Heart left ventricle (tissue), 13 donors: ENCODE measurements around the gene SULT4A1.

Experiments
- POLR2A ChIP-seq, 2 donors: fragments of 450-650 bp; IDR thresholded peaks; one replicate each; pipeline ENCODE4 v1.6.1; 2017; ENCODE audit warnings: antibody characterized with exemption in 2 of 2, mild to moderate bottlenecking in 2 of 2, moderate library complexity in 2 of 2
- TF ChIP-seq, protein P1 (sequence below), 12 donors: fragments of 200-600 bp; sonication (generic) in 4 of 12; IDR thresholded peaks; one replicate each; pipeline versions ENCODE4 v1.5.0 to v1.8.0; 2018 to 2022; ENCODE audit warnings: antibody characterized with exemption in 12 of 12, mild to moderate bottlenecking in 5 of 12
- donor health status: ischemic (EF 13 %, LVEDD 7.1; RV severe dilation, severe dysfunction).
- donor health status: DM: no; HTN: yes; CAD: no.
- donor health status: DM: no; HTN: no; CAD: no.
- donor health status: ischemic (EF 25% LVEDD 6.9; RV normal size, moderate dysfunction).
- donor health status: ischemic (EF 25% LVEDD 5.7; RV mildly dilated, moderate dysfunction).
- donor health status: ischemic (EF 35%, LVEDD 5.7; RV mildly dilated, moderate dysfunction).
- donor health status: nonischemic (EF 11% LVEDD 7.7; RV severe dilation, severe dysfunction).
- donor health status: DM: yes; HTN: yes; CAD: no.
- donor health status: PGD.
- donor health status: ischemic (EF 29% LVEDD 5.4; RV normal size, mild dysfunction).
- donor health status: nonischemic (EF 23%, LVEDD 6.1; RV moderate dilation, normal function).

DNA sequence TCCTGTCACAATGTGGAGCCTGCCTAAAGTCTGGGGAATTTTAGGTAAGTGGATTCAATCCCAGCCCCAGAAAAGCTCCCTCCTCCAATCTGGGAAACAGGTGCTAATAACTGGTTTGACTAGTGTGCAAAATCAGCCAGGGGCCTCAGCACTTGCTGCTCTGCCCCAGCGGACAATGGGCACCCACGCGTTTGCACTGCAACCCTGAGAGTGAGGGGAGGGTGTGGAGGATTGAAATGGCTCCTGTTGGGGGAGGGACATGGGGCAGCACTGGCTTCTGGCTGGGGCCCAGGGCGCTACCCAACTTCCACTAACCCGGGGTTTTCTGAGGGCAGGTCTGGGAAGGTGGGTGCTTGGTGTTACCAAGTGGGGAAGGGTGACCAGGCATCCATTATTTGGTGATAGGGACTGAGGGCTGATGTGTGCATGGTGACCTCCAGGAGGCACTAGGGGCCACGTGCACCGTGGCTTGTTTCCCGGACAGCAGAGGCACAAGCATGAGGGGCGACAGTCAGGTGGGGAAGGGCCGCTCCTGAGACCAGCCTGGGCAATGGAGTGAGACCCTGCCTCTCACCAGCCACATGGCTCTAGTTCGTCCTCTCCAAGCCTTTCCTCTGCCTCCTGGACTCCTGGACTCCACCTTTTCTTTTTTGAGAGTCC is 33.8 kb upstream of the SULT4A1 start:
- TF ChIP-seq, protein P1, sequence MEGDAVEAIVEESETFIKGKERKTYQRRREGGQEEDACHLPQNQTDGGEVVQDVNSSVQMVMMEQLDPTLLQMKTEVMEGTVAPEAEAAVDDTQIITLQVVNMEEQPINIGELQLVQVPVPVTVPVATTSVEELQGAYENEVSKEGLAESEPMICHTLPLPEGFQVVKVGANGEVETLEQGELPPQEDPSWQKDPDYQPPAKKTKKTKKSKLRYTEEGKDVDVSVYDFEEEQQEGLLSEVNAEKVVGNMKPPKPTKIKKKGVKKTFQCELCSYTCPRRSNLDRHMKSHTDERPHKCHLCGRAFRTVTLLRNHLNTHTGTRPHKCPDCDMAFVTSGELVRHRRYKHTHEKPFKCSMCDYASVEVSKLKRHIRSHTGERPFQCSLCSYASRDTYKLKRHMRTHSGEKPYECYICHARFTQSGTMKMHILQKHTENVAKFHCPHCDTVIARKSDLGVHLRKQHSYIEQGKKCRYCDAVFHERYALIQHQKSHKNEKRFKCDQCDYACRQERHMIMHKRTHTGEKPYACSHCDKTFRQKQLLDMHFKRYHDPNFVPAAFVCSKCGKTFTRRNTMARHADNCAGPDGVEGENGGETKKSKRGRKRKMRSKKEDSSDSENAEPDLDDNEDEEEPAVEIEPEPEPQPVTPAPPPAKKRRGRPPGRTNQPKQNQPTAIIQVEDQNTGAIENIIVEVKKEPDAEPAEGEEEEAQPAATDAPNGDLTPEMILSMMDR (IDR thresholded peaks at IDR 0.05) = no peak
- TF ChIP-seq POLR2A (IDR thresholded peaks at IDR 0.05) = no peak
